ENCODE data around the gene ANXA3. TPM values are rescaled to one million over a fixed set of nuclear protein-coding genes. Genes with fewer than 3 reads are reported as not detected.

The ANXA3 gene
- total and polyA plus RNA-seq, 2 donors (not counting 3 experiments of a cell fraction or from before 2014, with no cell fraction given): 52.9 to 78.4 TPM

GRCh38 chr4:78625073-78625472 is 73.5 kb downstream of the ANXA3 start:
- POLR2A ChIA-PET: no interaction called here
- H3K36me3 ChIP-seq (ENCODE audit: control insufficient read depth in 2 of 2, extremely low read depth in 1 of 2, insufficient read depth in 2 of 2, low read length in 2 of 2): no peaks in the 10 kb centered on the region
- no peaks in the 10 kb centered on the region for H3K9me1 ChIP-seq (replicated peaks; ENCODE audit: control insufficient read depth, extremely low read depth, insufficient read depth, low read length)
- no TSS peak for BruUV-seq (replicated peaks)
- TF ChIP-seq CTCF (IDR thresholded peaks at IDR 0.05; ENCODE audit: extremely low read depth in 1 of 2, insufficient read depth in 1 of 2, low read depth in 1 of 2, low read length in 2 of 2): no peak
- TF ChIP-seq JUN (IDR thresholded peaks at IDR 0.05; ENCODE audit: borderline replicate concordance, insufficient read depth, insufficient read length, low read depth): peak; percentile 15
- no peak overlapping the region for H3K4me2 ChIP-seq (ENCODE audit: insufficient read depth, low read length)
- FAIRE-seq (no peak), DNase-seq (ENCODE audit: low read depth, low spot score) (no peak)
- no peaks in the 10 kb centered on the region for H3K79me2 ChIP-seq (ENCODE audit: control insufficient read depth, insufficient read depth, low read length)
- H3K4me3 ChIP-seq (replicated peaks in 1 of 3; ENCODE audit: insufficient read depth in 1 of 3, low read depth in 1 of 3, low read length in 3 of 3): no peak overlapping the region
- H3K9me3 ChIP-seq (replicated peaks; ENCODE audit: control insufficient read depth, insufficient read depth, low read length): no peaks in the 10 kb centered on the region
- dilution Hi-C loops (cut with MboI; ENCODE audit: extremely low pct_ligation_motif_present, low sequenced_read_pairs): no loop called here
- intact Hi-C loops (cut with micrococcal nuclease): no loop called here
- H4K20me1 ChIP-seq (replicated peaks; ENCODE audit: control insufficient read depth, extremely low read depth, insufficient read depth, low read length): no peaks in the 10 kb centered on the region
- no peak overlapping the region for H3K9ac ChIP-seq (replicated peaks; ENCODE audit: extremely low read depth, insufficient read depth, low read length)
- CTCF ChIA-PET: interaction anchor here (1.4 to 1.5 kb wide), 2 partner anchors 14 to 20 kb away, joined by 3 to 5 read pairs; no protein-coding TSS in a partner anchor
- no peak overlapping the region for H3K27ac ChIP-seq (ENCODE audit: insufficient read depth, low read depth, low read length)
- H2AFZ ChIP-seq (ENCODE audit: low read depth, low read length): no peak overlapping the region
- H3K27me3 ChIP-seq (ENCODE audit: control insufficient read depth in 2 of 2, insufficient read depth in 2 of 2, low read length in 2 of 2): no peaks in the 10 kb centered on the region
- H3K4me1 ChIP-seq (ENCODE audit: control insufficient read depth, extremely low read depth, insufficient read depth, low read length): peaks cover 9% of the 10 kb centered on the region

- peak; percentile 18 for FAIRE-seq
- BruUV-seq (replicated peaks): no TSS peak
- no peaks in the 10 kb centered on the region for H3K36me3 ChIP-seq (ENCODE audit: control insufficient read depth in 2 of 2, extremely low read depth in 1 of 2, insufficient read depth in 2 of 2, low read length in 2 of 2)
- H3K9ac ChIP-seq (replicated peaks; ENCODE audit: extremely low read depth, insufficient read depth, low read length): no peak overlapping the region
- H3K4me1 ChIP-seq (ENCODE audit: control insufficient read depth, extremely low read depth, insufficient read depth, low read length): peaks cover 7% of the 10 kb centered on the region
- no peaks in the 10 kb centered on the region for H4K20me1 ChIP-seq (replicated peaks; ENCODE audit: control insufficient read depth, extremely low read depth, insufficient read depth, low read length)
- H3K4me2 ChIP-seq (ENCODE audit: insufficient read depth, low read length): no peak overlapping the region
- H3K4me3 ChIP-seq (replicated peaks in 1 of 3; ENCODE audit: insufficient read depth in 1 of 3, low read depth in 1 of 3, low read length in 3 of 3): no peak overlapping the region
- no peak overlapping the region for H3K27ac ChIP-seq (ENCODE audit: insufficient read depth, low read depth, low read length)
- intact Hi-C loops (cut with micrococcal nuclease) (no loop called here), dilution Hi-C loops (cut with MboI; ENCODE audit: extremely low pct_ligation_motif_present, low sequenced_read_pairs) (no loop called here)
- H3K9me1 ChIP-seq (replicated peaks; ENCODE audit: control insufficient read depth, extremely low read depth, insufficient read depth, low read length): no peaks in the 10 kb centered on the region
- no peaks in the 10 kb centered on the region for H3K9me3 ChIP-seq (replicated peaks; ENCODE audit: control insufficient read depth, insufficient read depth, low read length)
- no peak for TF ChIP-seq POLR2AphosphoS5 (IDR thresholded peaks at IDR 0.05; ENCODE audit: insufficient read depth, low read depth, low read length)
- no peak for TF ChIP-seq CTCF (IDR thresholded peaks at IDR 0.05; ENCODE audit: extremely low read depth in 1 of 2, insufficient read depth in 1 of 2, low read depth in 1 of 2, low read length in 2 of 2)
- TF ChIP-seq FOS (IDR thresholded peaks at IDR 0.05; ENCODE audit: borderline replicate concordance, insufficient read depth, low read length): no peak
- no peak for TF ChIP-seq JUN (IDR thresholded peaks at IDR 0.05; ENCODE audit: borderline replicate concordance, insufficient read depth, insufficient read length, low read depth)
- no peak for TF ChIP-seq POLR2A (IDR thresholded peaks at IDR 0.05; ENCODE audit: low read depth, low read length)
- no peak for TF ChIP-seq EZH2 (IDR thresholded peaks at IDR 0.05; ENCODE audit: borderline replicate concordance, low read depth, low read length, severe bottlenecking)
- H3K27me3 ChIP-seq (ENCODE audit: control insufficient read depth in 2 of 2, insufficient read depth in 2 of 2, low read length in 2 of 2): no peaks in the 10 kb centered on the region
- H2AFZ ChIP-seq (ENCODE audit: low read depth, low read length): peak overlapping the region; percentile 39
- POLR2A ChIA-PET: no interaction called here
- CTCF ChIA-PET: interaction anchor here (0.7 to 3.0 kb wide), 9 partner anchors 8 to 237 kb away, joined by 3 to 11 read pairs (median 4); no protein-coding TSS in a partner anchor
- no peaks in the 10 kb centered on the region for H3K79me2 ChIP-seq (ENCODE audit: control insufficient read depth, insufficient read depth, low read length)
- DNase-seq (ENCODE audit: low read depth, low spot score): no peak
These were observed 75.7 kb downstream of the ANXA3 start for GRCh38 chr4:78627046-78627965.
